Measurements from ENCODE around the gene RAB30.

GRCh38 chr11:82987997-82988396 lies 83.7 kb downstream of the RAB30 start:
- TF ChIP-seq CTCF (IDR thresholded peaks at IDR 0.05) (no peak), POLR2A (IDR thresholded peaks at IDR 0.05) (no peak)
